Naive B cell (primary cell): ENCODE data around the gene KRTAP4-11. TPM values are rescaled to one million over a fixed set of nuclear protein-coding genes. Genes with fewer than 3 reads are reported as not detected.
"Not testable (repeated sequence)": the region's sequence is repeated elsewhere in the genome, so short reads cannot be mapped to it uniquely, and the experiment has no call there.

Source experiments
- ATAC-seq, 2 donors: fragments of 150-1000 bp; cut with Tn5 transposase; 2 replicates each; pipeline ENCODE4 v1.10.0; 2021; ENCODE audit warnings: low read depth in 2 of 2, mild to moderate bottlenecking in 2 of 2, moderate library complexity in 2 of 2
- DNase-seq: peaks from one replicate; pipeline ENCODE4 v3.0.0; 2022
- H3K27ac Mint-ChIP-seq, 6 donors: one replicate each; pipeline ENCODE4 v1.8.0; 2020 to 2022; ENCODE audit warnings: mild to moderate bottlenecking in 6 of 6, mixed read lengths in 6 of 6, moderate library complexity in 5 of 6, inconsistent platforms in 2 of 6
- H3K27me3 Mint-ChIP-seq, 3 donors: one replicate each; pipeline ENCODE4 v1.8.0; 2021 to 2022; ENCODE audit warnings: mixed read lengths in 3 of 3, mild to moderate bottlenecking in 1 of 3
- H3K36me3 Mint-ChIP-seq, 2 donors: one replicate each; pipeline ENCODE4 v1.8.0; 2020 to 2022; ENCODE audit warnings: mixed read lengths in 2 of 2, inconsistent platforms in 1 of 2, mild to moderate bottlenecking in 1 of 2
- H3K4me1 Mint-ChIP-seq, 3 donors: one replicate each; pipeline ENCODE4 v1.8.0; 2020 to 2022; ENCODE audit warnings: mixed read lengths in 3 of 3, inconsistent platforms in 1 of 3, mild to moderate bottlenecking in 1 of 3, moderate library complexity in 1 of 3
- H3K4me3 Mint-ChIP-seq, 8 donors: one replicate each; pipeline ENCODE4 v1.8.0; 2020 to 2022; ENCODE audit warnings: mild to moderate bottlenecking in 8 of 8, mixed read lengths in 8 of 8, moderate library complexity in 8 of 8, inconsistent platforms in 2 of 8
- H3K9me3 Mint-ChIP-seq, 7 donors: one replicate each; pipeline ENCODE4 v1.8.0; 2020 to 2022; ENCODE audit warnings: mixed read lengths in 7 of 7, mild to moderate bottlenecking in 5 of 7, inconsistent platforms in 2 of 7, moderate library complexity in 1 of 7
- polyA plus RNA-seq, 6 donors: library from polyadenylated mRNA; unstranded; fragments of 300-500 nt; fragmentation: Illumina TruSeq; gene quantifications; one replicate each; pipeline ENCODE4 v1.2.3, GENCODE V29; 2021; ENCODE audit warnings: low read depth in 6 of 6

KRTAP4-11 gene
- polyA plus RNA-seq, 6 donors from 2014 or later: not detected

GRCh38 chr17:41098481-41098880 lies 19.7 kb downstream of the KRTAP4-11 start:
- H3K27ac Mint-ChIP-seq: peak overlapping the region in 1 of 6 donors; percentile 54
- H3K36me3 Mint-ChIP-seq: no peaks in the 10 kb centered on the region
- peaks cover 0 to 10% (median 10%) of the 10 kb centered on the region in 3 donors for H3K27me3 Mint-ChIP-seq
- H3K9me3 Mint-ChIP-seq: peaks cover 0 to 2% (median 0%) of the 10 kb centered on the region in 7 donors
- peaks cover 19 to 36% (median 24%) of the 10 kb centered on the region in 3 donors for H3K4me1 Mint-ChIP-seq
- no peak overlapping the region for H3K4me3 Mint-ChIP-seq
- no peak for DNase-seq
- no peak for ATAC-seq

DNA sequence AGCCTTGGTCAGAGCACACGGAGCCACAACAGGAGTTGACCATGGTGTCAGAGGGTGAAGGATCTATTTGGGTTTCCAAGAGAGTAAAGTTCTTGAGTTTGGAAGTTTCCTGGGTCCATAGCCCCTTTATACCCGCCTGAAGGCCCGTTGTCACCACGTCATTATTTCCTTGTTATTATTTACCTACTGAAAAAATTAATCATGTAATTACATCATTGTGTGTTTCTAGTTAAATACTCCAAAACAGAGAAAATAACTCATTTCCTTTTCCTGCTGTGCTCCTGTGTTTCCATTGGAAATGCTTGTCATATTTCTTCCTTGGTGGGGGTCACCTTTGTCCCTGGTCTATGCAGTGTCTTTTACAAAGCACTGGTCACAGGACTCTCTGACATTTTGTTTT lies 20.1 kb downstream of the KRTAP4-11 start, which contains the start of gene KRTAP4-8:
KRTAP4-8 (minus strand) TSS at position 101 of the 400 bp plus-strand sequence; CDS start at position 43, 58 bp downstream.
- ATAC-seq (no peak), DNase-seq (no peak)
- Mint-ChIP-seq H3K27me3 (peaks cover 0 to 10% (median 10%) of the 10 kb centered on the region in 3 donors), H3K4me1 (peaks cover 19 to 36% (median 24%) of the 10 kb centered on the region in 3 donors), H3K27ac (peak within 1 kb of the TSS in 3 of 6 donors; percentile 16 to 56 (median 54)), H3K9me3 (peaks cover 0 to 6% (median 1%) of the 10 kb centered on the region in 7 donors), H3K36me3 (no peaks in the 10 kb centered on the region), H3K4me3 (no peak within 1 kb of the TSS)

- H3K27ac Mint-ChIP-seq: peak overlapping the region in 3 of 6 donors; percentile 49 to 85 (median 49)
Observed at GRCh38 chr17:41096055-41096454, 22.1 kb downstream of the KRTAP4-11 start.

DNA sequence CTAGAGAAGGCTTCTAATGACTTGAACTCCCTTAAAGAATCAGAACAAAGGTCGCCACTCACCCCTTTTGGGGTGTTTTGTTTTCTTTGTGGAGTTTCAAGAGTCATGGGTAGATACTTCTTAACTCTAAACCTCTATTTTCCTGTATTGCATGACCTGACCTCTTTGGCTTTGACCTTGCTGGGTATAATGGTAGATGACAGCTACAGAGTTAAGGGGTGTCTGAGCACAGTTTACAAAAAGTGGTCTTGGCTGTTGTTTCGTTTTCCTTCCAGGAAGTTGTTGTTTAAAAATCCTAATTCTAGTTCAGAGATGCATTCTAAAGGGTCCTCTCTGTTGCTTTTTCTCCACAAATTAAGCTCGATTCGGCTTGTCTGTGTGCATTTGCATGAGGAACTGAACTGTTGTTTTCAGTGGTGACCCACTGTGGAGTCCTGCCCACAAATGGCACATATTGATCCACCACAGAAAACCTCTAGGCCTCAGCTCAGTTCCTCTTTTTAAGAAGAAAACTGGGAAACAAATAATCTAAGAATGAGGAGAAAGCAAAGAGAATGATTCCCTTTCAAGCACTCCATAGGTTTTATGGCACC lies 29.3 kb downstream of the KRTAP4-11 start:
- not testable (repeated sequence) for H3K36me3 Mint-ChIP-seq, H3K4me3 Mint-ChIP-seq, H3K27me3 Mint-ChIP-seq, H3K4me1 Mint-ChIP-seq, H3K9me3 Mint-ChIP-seq, H3K27ac Mint-ChIP-seq, DNase-seq
- peak; percentile 46 to 75 for ATAC-seq

More at GRCh38 chr17:41096055-41096454, 22.1 kb downstream of the KRTAP4-11 start:
- ATAC-seq (no peak), DNase-seq (no peak)
- Mint-ChIP-seq H3K9me3 (peaks cover 0 to 10% (median 6%) of the 10 kb centered on the region in 7 donors), H3K27me3 (peaks cover 0 to 10% (median 10%) of the 10 kb centered on the region in 3 donors), H3K36me3 (no peaks in the 10 kb centered on the region), H3K4me3 (no peak overlapping the region), H3K4me1 (peaks cover 13 to 23% (median 16%) of the 10 kb centered on the region in 3 donors)

DNA sequence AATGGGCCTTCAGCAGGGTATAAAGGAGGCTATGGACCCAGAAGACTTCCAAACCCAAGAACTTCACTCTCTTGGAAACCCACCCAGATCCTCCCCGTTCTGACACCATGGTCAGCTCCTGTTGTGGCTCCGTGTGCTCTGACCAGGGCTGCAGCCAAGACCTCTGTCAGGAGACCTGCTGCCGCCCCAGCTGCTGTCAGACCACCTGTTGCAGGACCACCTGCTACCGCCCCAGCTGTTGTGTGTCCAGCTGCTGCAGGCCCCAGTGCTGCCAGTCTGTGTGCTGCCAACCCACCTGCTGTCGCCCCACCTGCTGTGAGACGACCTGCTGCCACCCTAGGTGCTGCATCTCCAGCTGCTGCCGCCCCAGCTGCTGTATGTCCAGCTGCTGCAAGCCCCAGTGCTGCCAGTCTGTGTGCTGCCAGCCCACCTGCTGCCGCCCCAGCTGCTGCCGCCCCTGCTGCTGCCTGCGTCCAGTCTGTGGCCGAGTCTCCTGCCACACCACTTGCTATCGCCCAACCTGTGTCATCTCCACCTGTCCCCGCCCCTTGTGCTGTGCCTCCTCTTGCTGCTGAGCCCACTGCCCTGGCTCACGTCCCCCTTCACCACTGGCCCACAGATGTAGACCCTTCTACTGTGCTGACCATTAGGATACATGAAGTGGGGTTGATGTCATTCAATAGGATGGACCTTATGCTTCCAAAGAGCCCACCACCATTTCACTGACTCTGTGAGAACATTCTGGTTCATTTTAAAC lies 33.9 kb downstream of the KRTAP4-11 start, which contains the start of gene KRTAP4-7:
KRTAP4-7 (plus strand) TSS at position 51 of the 757 bp plus-strand sequence; CDS start at position 108, 57 bp downstream.
- not testable (repeated sequence) for DNase-seq, H3K4me1 Mint-ChIP-seq, H3K36me3 Mint-ChIP-seq, H3K27ac Mint-ChIP-seq, H3K9me3 Mint-ChIP-seq, ATAC-seq
- peaks cover 8 to 15% (median 14%) of the 10 kb centered on the region in 3 donors for H3K27me3 Mint-ChIP-seq
- peak within 1 kb of the TSS in 1 of 8 donors; percentile 78 for H3K4me3 Mint-ChIP-seq

DNA sequence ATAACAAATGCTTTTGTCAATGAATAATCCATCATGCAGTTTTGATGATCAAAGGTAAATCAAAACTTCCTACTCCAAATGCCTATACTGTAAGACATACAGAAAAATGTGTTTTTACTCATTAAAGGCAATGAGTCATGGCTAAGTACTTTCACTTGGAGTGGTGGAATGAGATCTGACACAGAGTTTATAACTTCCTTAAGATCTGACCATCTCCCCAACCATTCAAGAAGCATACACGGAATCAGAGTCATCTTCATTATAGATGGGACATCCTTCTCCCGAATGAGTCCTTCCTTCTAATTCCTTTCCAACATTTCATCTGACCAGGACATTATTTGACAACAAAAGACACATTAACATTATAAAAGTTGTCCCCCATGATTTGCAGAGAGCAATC lies 34.7 kb downstream of the KRTAP4-11 start:
- DNase-seq, H3K4me3 Mint-ChIP-seq, H3K27ac Mint-ChIP-seq, H3K4me1 Mint-ChIP-seq, H3K9me3 Mint-ChIP-seq, H3K36me3 Mint-ChIP-seq, ATAC-seq: not testable (repeated sequence)
- H3K27me3 Mint-ChIP-seq: peaks cover 8 to 22% (median 15%) of the 10 kb centered on the region in 3 donors

- Mint-ChIP-seq H3K4me3 (no peak overlapping the region), H3K27ac (no peak overlapping the region), H3K27me3 (peaks cover 9 to 26% (median 15%) of the 10 kb centered on the region in 3 donors), H3K9me3 (no peaks in the 10 kb centered on the region), H3K36me3 (no peaks in the 10 kb centered on the region), H3K4me1 (no peaks in the 10 kb centered on the region)
- DNase-seq: no peak
- no peak for ATAC-seq
Observed at GRCh38 chr17:41082626-41083025, 35.5 kb downstream of the KRTAP4-11 start.

GRCh38 chr17:41076788-41077187 lies 41.4 kb downstream of the KRTAP4-11 start:
- peaks cover 0 to 9% of the 10 kb centered on the region in 2 donors for H3K36me3 Mint-ChIP-seq
- peak overlapping the region in 1 of 6 donors; percentile 20 for H3K27ac Mint-ChIP-seq
- no peak for DNase-seq
- peaks cover 0 to 7% (median 2%) of the 10 kb centered on the region in 3 donors for H3K4me1 Mint-ChIP-seq
- peaks cover 0 to 8% (median 0%) of the 10 kb centered on the region in 7 donors for H3K9me3 Mint-ChIP-seq
- ATAC-seq: no peak
- peaks cover 17 to 38% (median 20%) of the 10 kb centered on the region in 3 donors for H3K27me3 Mint-ChIP-seq
- H3K4me3 Mint-ChIP-seq: no peak overlapping the region

GRCh38 chr17:41073676-41074075 lies 44.5 kb downstream of the KRTAP4-11 start:
- ATAC-seq (no peak), DNase-seq (no peak)
- H3K4me3 Mint-ChIP-seq: no peak overlapping the region
- H3K27me3 Mint-ChIP-seq: peaks cover 12 to 30% (median 17%) of the 10 kb centered on the region in 3 donors
- peaks cover 0 to 8% (median 0%) of the 10 kb centered on the region in 7 donors for H3K9me3 Mint-ChIP-seq
- H3K27ac Mint-ChIP-seq: no peak overlapping the region
- H3K4me1 Mint-ChIP-seq: peaks cover 0 to 7% (median 2%) of the 10 kb centered on the region in 3 donors
- H3K36me3 Mint-ChIP-seq: peaks cover 0 to 9% of the 10 kb centered on the region in 2 donors

DNA sequence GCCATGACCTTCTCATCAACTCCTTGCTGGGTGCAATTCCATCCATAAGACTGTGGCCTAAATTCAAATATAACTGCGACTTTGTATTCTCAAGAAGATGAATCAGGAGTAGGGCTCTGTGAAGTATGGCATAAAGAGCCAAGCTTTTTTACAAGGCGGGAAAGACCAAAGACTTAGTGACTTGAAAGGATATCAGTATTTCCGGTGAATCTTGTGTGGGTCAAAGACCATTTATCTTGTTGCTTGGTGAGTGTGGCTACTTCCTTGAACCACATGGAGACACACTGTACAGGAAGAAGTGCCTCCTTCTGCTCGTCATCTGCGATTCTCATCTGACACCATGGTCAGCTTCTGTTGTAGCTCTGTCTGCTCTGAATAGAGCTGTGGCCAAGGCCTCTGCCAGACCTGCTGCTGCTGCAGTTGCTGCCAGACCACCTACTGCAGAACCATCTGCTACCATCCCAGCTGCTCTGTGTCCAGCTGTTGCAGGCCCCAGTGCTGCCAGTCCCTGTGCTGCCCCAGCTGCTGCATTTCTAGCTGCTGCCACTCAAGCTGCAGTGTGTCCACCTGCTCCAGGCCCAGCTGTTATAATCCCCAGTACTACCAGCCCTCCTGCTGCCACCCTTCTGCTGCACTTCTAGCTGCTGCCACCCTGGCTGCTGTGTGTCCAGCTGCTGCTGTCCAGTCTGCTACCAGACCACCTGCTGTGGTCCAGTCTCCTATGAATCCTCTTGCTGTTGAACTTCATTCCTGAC lies 46.4 kb downstream of the KRTAP4-11 start:
- H3K36me3 Mint-ChIP-seq: peaks cover 0 to 6% of the 10 kb centered on the region in 2 donors
- DNase-seq (no peak), ATAC-seq (no peak)
- no peak overlapping the region for H3K4me3 Mint-ChIP-seq
- H3K27ac Mint-ChIP-seq: peak overlapping the region in 1 of 6 donors; percentile 94
- peaks cover 0 to 5% (median 0%) of the 10 kb centered on the region in 7 donors for H3K9me3 Mint-ChIP-seq
- H3K27me3 Mint-ChIP-seq: peaks cover 6 to 26% (median 11%) of the 10 kb centered on the region in 3 donors
- H3K4me1 Mint-ChIP-seq: peaks cover 0 to 4% (median 2%) of the 10 kb centered on the region in 3 donors

- peaks cover 0 to 5% (median 0%) of the 10 kb centered on the region in 7 donors for H3K9me3 Mint-ChIP-seq
- H3K4me3 Mint-ChIP-seq: no peak overlapping the region
- peak overlapping the region in 1 of 6 donors; percentile 44 for H3K27ac Mint-ChIP-seq
- ATAC-seq: no peak
- peaks cover 2 to 7% (median 3%) of the 10 kb centered on the region in 3 donors for H3K27me3 Mint-ChIP-seq
- H3K4me1 Mint-ChIP-seq: no peaks in the 10 kb centered on the region
- DNase-seq: no peak
- no peaks in the 10 kb centered on the region for H3K36me3 Mint-ChIP-seq
Observed at GRCh38 chr17:41069031-41069430, 49.1 kb downstream of the KRTAP4-11 start.

DNA sequence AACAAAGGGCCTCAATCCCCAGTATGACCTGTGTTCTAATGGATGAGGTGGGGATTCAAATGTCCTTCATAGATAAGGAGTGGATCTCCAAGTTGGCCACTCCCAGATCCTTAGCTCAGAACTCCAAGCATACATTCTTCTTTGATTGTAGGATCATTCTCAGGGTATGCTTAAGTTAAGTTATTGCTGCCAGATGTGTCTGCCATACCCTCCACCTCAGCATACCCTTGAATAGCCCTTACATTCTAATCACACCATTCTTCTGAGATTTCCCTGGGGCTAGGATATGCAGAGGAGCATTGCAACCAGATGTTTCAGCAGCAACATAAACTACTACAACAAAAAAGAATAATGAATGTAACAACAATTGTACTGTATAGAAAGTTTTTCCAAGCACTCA lies 50.9 kb downstream of the KRTAP4-11 start:
- DNase-seq (no peak), ATAC-seq (no peak)
- peak overlapping the region in 1 of 6 donors; percentile 35 for H3K27ac Mint-ChIP-seq
- H3K36me3 Mint-ChIP-seq: no peaks in the 10 kb centered on the region
- no peaks in the 10 kb centered on the region for H3K4me1 Mint-ChIP-seq
- peaks cover 0 to 5% (median 0%) of the 10 kb centered on the region in 7 donors for H3K9me3 Mint-ChIP-seq
- H3K27me3 Mint-ChIP-seq: peaks cover 3 to 10% (median 5%) of the 10 kb centered on the region in 3 donors
- peak overlapping the region in 1 of 8 donors; percentile 16 for H3K4me3 Mint-ChIP-seq
